ENCODE results near the gene UFD1.

DNA sequence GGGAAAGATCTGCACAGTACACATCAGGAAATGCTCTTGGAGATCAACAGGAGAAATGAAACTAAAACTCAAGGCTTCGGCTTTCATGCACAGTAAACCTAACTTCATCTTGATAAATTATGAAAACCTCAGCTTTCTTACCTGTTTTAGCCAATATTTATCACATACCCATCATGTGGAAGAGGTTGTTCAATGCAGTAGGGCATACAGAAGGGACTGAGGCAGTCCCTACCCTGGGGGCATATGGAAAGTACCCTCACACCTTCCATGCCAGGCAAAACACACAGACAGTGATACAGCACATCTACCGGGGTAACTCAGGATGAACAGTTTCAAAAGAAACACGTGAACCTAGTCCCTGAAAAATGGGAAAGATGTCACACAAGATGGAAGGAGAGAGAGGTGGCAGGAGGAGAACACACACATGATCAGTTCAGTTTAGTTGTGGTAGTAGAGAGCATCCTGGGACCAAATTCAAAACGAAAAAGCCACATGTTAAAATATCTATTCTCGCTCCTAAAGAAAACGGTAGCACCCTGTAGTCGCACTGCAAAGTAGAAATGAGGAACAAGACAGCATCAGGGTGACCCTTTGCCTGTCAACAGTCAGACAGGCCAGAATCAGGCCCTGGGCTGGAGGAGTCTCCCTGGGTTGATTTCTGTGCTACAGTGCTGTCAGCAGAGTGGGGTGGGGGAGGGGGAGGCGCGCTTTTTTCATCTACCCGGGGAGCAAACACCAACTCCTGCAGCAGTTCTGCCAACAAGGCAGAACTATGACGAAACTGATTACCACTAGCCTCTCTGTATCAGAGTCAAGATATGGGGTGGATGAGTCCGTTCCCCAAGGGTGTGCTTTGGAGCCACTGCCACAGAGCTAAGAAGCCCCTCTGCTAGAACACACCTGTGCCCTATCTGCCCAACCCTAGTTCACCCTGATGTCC is 48.8 kb downstream of the UFD1 start:
- TF ChIP-seq, protein P1, sequence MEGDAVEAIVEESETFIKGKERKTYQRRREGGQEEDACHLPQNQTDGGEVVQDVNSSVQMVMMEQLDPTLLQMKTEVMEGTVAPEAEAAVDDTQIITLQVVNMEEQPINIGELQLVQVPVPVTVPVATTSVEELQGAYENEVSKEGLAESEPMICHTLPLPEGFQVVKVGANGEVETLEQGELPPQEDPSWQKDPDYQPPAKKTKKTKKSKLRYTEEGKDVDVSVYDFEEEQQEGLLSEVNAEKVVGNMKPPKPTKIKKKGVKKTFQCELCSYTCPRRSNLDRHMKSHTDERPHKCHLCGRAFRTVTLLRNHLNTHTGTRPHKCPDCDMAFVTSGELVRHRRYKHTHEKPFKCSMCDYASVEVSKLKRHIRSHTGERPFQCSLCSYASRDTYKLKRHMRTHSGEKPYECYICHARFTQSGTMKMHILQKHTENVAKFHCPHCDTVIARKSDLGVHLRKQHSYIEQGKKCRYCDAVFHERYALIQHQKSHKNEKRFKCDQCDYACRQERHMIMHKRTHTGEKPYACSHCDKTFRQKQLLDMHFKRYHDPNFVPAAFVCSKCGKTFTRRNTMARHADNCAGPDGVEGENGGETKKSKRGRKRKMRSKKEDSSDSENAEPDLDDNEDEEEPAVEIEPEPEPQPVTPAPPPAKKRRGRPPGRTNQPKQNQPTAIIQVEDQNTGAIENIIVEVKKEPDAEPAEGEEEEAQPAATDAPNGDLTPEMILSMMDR (IDR thresholded peaks at IDR 0.05; ENCODE audit: poor library complexity), result no peak
- TF ChIP-seq EZH2 (IDR thresholded peaks at IDR 0.05; ENCODE audit: borderline replicate concordance), result no peak
